ENCODE data around the gene MIXL1. TPM values are rescaled to one million over a fixed set of nuclear protein-coding genes. Genes with fewer than 3 reads are reported as not detected.

The MIXL1 gene
- polyA plus RNA-seq, 10 donors, result 0.26 to 0.60 (median 0.47) TPM

- DNase-seq, result no peak
Observed at GRCh38 chr1:226276077-226276682, 52.7 kb downstream of the MIXL1 start.

Other genes starting within 250 kb of the MIXL1 start
- 10 to 100 TPM; 11.7 to 17.4 (median 14.8) TPM for gene SDE2, start 224.3 kb upstream of the MIXL1 start, polyA plus RNA-seq (ENCODE audit: insufficient read length in 10 of 10)
- gene H3-3A, start 160.9 kb upstream of the MIXL1 start, polyA plus RNA-seq (ENCODE audit: insufficient read length in 10 of 10), result 100 to 1,000 TPM; 631 to 870 (median 684) TPM
- gene ACBD3, start 36.9 kb upstream of the MIXL1 start, polyA plus RNA-seq (ENCODE audit: insufficient read length in 10 of 10), result 10 to 100 TPM; 45.6 to 63.1 (median 51.4) TPM
- 1 to 10 TPM; 5.6 to 9.4 (median 7.5) TPM for gene LIN9, start 85.5 kb downstream of the MIXL1 start, polyA plus RNA-seq (ENCODE audit: insufficient read length in 10 of 10)
- 100 to 1,000 TPM in 3 of 10 donors, 10 to 100 TPM in 7; 86.3 to 107 (median 97.9) TPM for gene PARP1, start 184.4 kb downstream of the MIXL1 start, polyA plus RNA-seq (ENCODE audit: insufficient read length in 10 of 10)